Suprapubic skin (tissue), 4 donors: ENCODE results near the gene WDR91.

Experiments used
- CTCF ChIP-seq, 2 donors: fragments of 200-600 bp in 1 of 2; fragments of 450-650 bp in 1 of 2; sonication (generic) in 1 of 2; IDR thresholded peaks; one replicate each; pipeline ENCODE4 v1.5.1; 2016 to 2019; ENCODE audit warnings: antibody characterized with exemption in 2 of 2, mild to moderate bottlenecking in 1 of 2, moderate library complexity in 1 of 2
- EP300 ChIP-seq: sonication (generic); formaldehyde crosslinking; IDR thresholded peaks from one replicate; pipeline ENCODE4 v1.6.1; 2017; ENCODE audit warnings: antibody characterized with exemption
- POLR2A ChIP-seq, 2 donors: fragments of 450-650 bp; IDR thresholded peaks; one replicate each; pipeline ENCODE4 v1.6.1; 2017; ENCODE audit warnings: antibody characterized with exemption in 2 of 2, mild to moderate bottlenecking in 2 of 2, moderate library complexity in 2 of 2
- POLR2AphosphoS5 ChIP-seq, 3 donors: sonication (generic); formaldehyde crosslinking; IDR thresholded peaks; one replicate each; pipeline ENCODE4 v1.6.1; 2017; ENCODE audit warnings: antibody characterized with exemption in 3 of 3

GRCh38 chr7:135168489-135169140 is 42.7 kb downstream of the WDR91 start:
- TF ChIP-seq POLR2A (IDR thresholded peaks at IDR 0.05) (no peak), CTCF (IDR thresholded peaks at IDR 0.05) (no peak), EP300 (no peak), POLR2AphosphoS5 (IDR thresholded peaks at IDR 0.05) (no peak)
